ENCODE data around the gene SLC16A2. TPM values are rescaled to one million over a fixed set of nuclear protein-coding genes. Genes with fewer than 3 reads are reported as not detected.
A peak's percentile ranks its signal among the peaks of the same experiment; 100 is the strongest.
"Not testable (repeated sequence)": the region's sequence is repeated elsewhere in the genome, so short reads cannot be mapped to it uniquely, and the experiment has no call there.

SLC16A2 gene
- total RNA-seq, 2 experiments from 2014 or later, result 1.2 TPM

DNA sequence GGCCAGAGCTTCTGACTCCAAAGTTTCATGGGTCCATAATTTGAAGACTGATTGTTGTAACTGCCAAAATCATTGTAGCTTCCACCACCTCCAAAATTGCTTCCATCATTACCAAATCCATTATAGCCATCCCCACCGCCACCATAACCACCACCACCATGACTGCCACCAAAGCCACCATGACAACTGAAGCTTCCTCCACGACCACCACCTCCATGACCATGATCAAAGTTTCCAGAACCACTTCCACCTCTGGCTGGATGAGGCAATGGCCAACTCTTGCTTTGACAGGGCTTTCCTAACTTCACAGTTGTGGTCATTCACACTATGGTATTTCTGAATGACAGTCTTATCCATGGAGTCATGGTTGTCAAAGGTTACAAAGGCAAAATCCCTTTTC is 51.8 kb downstream of the SLC16A2 start:
- H3K9me3 Mint-ChIP-seq; CTCF ChIA-PET; H3K27ac Mint-ChIP-seq; H3K36me3 Mint-ChIP-seq; intact Hi-C loops (cut with micrococcal nuclease); H3K4me3 Mint-ChIP-seq; H3K4me1 Mint-ChIP-seq (ENCODE audit: low read depth); POLR2A ChIA-PET; H3K27me3 Mint-ChIP-seq: not testable (repeated sequence)
- peak; percentile 11 for DNase-seq

DNA sequence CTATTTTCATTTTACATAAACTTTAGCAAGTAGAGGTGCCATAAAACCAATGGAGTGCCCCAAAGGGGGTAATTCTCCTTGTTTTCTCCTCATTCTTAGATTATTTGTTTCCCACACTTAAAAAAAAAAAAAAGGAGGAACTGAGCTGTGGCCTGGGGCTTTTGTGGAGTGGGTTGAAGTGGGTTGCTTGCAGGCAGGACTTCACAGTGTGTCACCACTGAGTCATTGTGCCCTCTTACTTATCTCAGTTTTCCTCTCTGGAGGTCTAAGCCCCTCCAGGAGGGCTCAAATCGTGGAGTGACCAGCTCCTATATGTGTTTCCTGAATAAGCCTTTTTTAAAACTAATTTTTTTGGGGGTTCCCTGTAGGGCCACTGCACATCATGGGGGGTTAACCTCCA is 69.0 kb downstream of the SLC16A2 start:
- DNase-seq, result no peak
- POLR2A ChIA-PET, result no interaction called here
- Mint-ChIP-seq H3K4me1 (ENCODE audit: low read depth) (no peaks in the 10 kb centered on the region), H3K4me3 (no peak overlapping the region), H3K27me3 (no peaks in the 10 kb centered on the region), H3K9me3 (no peaks in the 10 kb centered on the region), H3K27ac (no peak overlapping the region), H3K36me3 (no peaks in the 10 kb centered on the region)
- CTCF ChIA-PET, result interaction anchor here (0.7 kb wide), 1 partner anchor 58 kb away, joined by 3 read pairs; no protein-coding TSS in a partner anchor
- intact Hi-C loops (cut with micrococcal nuclease), result no loop called here

GRCh38 chrX:74492720-74493201 is 71.5 kb downstream of the SLC16A2 start:
- Mint-ChIP-seq H3K9me3 (no peaks in the 10 kb centered on the region), H3K4me1 (ENCODE audit: low read depth) (no peaks in the 10 kb centered on the region), H3K27ac (no peak overlapping the region), H3K27me3 (no peaks in the 10 kb centered on the region), H3K36me3 (no peaks in the 10 kb centered on the region), H3K4me3 (no peak overlapping the region)
- DNase-seq, result peak; percentile 38
- CTCF ChIA-PET, result interaction anchor here (0.7 to 2.5 kb wide), 8 partner anchors 10 to 107 kb away, joined by 3 to 10 read pairs (median 4); no protein-coding TSS in a partner anchor
- intact Hi-C loops (cut with micrococcal nuclease), result loop anchor here (2.0 kb wide), 1 partner anchor 58 kb away; no protein-coding TSS in a partner anchor
- POLR2A ChIA-PET, result no interaction called here

- intact Hi-C loops (cut with micrococcal nuclease), result loop anchor here (2.0 kb wide), 1 partner anchor 57 kb away; no protein-coding TSS in a partner anchor
- Mint-ChIP-seq H3K4me3 (no peak overlapping the region), H3K9me3 (no peaks in the 10 kb centered on the region), H3K36me3 (no peaks in the 10 kb centered on the region), H3K27me3 (no peaks in the 10 kb centered on the region), H3K4me1 (ENCODE audit: low read depth) (no peaks in the 10 kb centered on the region), H3K27ac (no peak overlapping the region)
- ChIA-PET POLR2A (no interaction called here), CTCF (interaction anchor here (0.9 to 2.5 kb wide), 5 partner anchors 51 to 108 kb away, joined by 4 to 10 read pairs (median 4); no protein-coding TSS in a partner anchor)
- no peak for DNase-seq
Measured at GRCh38 chrX:74493806-74494205, 72.5 kb downstream of the SLC16A2 start.

DNA sequence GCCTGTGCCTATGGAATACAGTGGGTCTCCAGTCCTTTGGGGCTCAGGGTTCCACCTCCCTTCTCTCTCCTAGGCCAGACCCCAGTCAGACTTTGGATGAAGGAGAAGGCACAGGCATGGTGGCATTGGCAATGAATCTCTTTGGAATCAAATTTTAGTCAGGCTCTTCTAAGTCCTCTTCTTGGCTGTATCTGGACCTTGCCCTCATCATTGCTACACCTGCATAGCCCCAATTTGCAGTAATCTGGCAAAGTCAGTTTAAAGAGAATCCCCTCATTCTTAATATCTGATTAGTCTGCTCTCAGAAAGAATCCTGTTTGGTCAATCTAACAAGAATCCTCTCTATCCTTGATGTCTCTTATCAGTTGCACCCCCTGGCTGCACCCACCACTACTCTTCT is 77.6 kb downstream of the SLC16A2 start:
- no peak for DNase-seq
- ChIA-PET POLR2A (no interaction called here), CTCF (no interaction called here)
- Mint-ChIP-seq H3K4me1 (ENCODE audit: low read depth) (no peaks in the 10 kb centered on the region), H3K9me3 (no peaks in the 10 kb centered on the region), H3K4me3 (no peak overlapping the region), H3K27ac (no peak overlapping the region), H3K36me3 (no peaks in the 10 kb centered on the region), H3K27me3 (no peaks in the 10 kb centered on the region)
- intact Hi-C loops (cut with micrococcal nuclease), result no loop called here

GRCh38 chrX:74500067-74500466 is 78.8 kb downstream of the SLC16A2 start:
- CTCF ChIA-PET, result no interaction called here
- Mint-ChIP-seq H3K9me3 (no peaks in the 10 kb centered on the region), H3K4me1 (ENCODE audit: low read depth) (no peaks in the 10 kb centered on the region), H3K36me3 (no peaks in the 10 kb centered on the region), H3K27me3 (no peaks in the 10 kb centered on the region), H3K4me3 (no peak overlapping the region), H3K27ac (no peak overlapping the region)
- intact Hi-C loops (cut with micrococcal nuclease), result no loop called here
- no peak for DNase-seq
- POLR2A ChIA-PET, result no interaction called here

GRCh38 chrX:74500555-74500954 is 79.3 kb downstream of the SLC16A2 start:
- Mint-ChIP-seq H3K4me3 (no peak overlapping the region), H3K27me3 (no peaks in the 10 kb centered on the region), H3K27ac (no peak overlapping the region), H3K4me1 (ENCODE audit: low read depth) (no peaks in the 10 kb centered on the region), H3K9me3 (no peaks in the 10 kb centered on the region), H3K36me3 (no peaks in the 10 kb centered on the region)
- ChIA-PET POLR2A (no interaction called here), CTCF (no interaction called here)
- intact Hi-C loops (cut with micrococcal nuclease), result no loop called here
- DNase-seq, result no peak

DNA sequence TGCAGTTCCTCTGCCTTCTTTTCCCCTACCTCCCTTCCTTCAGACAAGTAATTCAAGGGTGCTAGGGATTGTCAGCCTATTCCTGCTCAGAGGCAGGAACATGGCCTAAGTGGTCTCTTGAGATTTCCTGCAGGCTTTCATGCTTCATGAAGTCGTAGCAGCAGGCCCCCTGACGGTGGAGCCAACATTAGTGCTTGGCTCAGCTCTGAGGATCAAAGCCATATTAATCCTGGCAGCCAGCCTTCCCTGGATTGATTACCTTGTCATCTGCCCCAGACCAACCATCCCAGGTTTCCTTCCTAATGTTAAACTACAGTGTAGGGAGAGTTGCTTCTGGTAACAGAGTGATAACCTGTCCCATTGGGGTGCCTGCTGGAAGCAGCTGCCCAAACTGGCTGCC is 84.1 kb downstream of the SLC16A2 start:
- CTCF ChIA-PET, result no interaction called here

GRCh38 chrX:74506317-74507115 is 85.2 kb downstream of the SLC16A2 start:
- ChIA-PET CTCF (no interaction called here), POLR2A (no interaction called here)
- H3K36me3 Mint-ChIP-seq, result no peaks in the 10 kb centered on the region
- H3K9me3 Mint-ChIP-seq, result no peaks in the 10 kb centered on the region
- H3K4me3 Mint-ChIP-seq, result no peak overlapping the region
- no peak overlapping the region for H3K27ac Mint-ChIP-seq
- intact Hi-C loops (cut with micrococcal nuclease), result no loop called here
- H3K27me3 Mint-ChIP-seq, result no peaks in the 10 kb centered on the region
- no peaks in the 10 kb centered on the region for H3K4me1 Mint-ChIP-seq (ENCODE audit: low read depth)
- DNase-seq, result no peak

More for the DNA sequence above, 84.1 kb downstream of the SLC16A2 start:
- H3K36me3 Mint-ChIP-seq, result no peaks in the 10 kb centered on the region
- H3K4me1 Mint-ChIP-seq (ENCODE audit: low read depth), result no peaks in the 10 kb centered on the region
- intact Hi-C loops (cut with micrococcal nuclease), result no loop called here
- no peak for DNase-seq
- POLR2A ChIA-PET, result no interaction called here
- H3K4me3 Mint-ChIP-seq, result no peak overlapping the region
- no peaks in the 10 kb centered on the region for H3K9me3 Mint-ChIP-seq
- no peaks in the 10 kb centered on the region for H3K27me3 Mint-ChIP-seq
- no peak overlapping the region for H3K27ac Mint-ChIP-seq

GRCh38 chrX:74507191-74507590 is 85.9 kb downstream of the SLC16A2 start:
- H3K27me3 Mint-ChIP-seq, result no peaks in the 10 kb centered on the region
- ChIA-PET CTCF (no interaction called here), POLR2A (no interaction called here)
- no peaks in the 10 kb centered on the region for H3K36me3 Mint-ChIP-seq
- DNase-seq, result no peak
- intact Hi-C loops (cut with micrococcal nuclease), result no loop called here
- H3K9me3 Mint-ChIP-seq, result no peaks in the 10 kb centered on the region
- no peak overlapping the region for H3K4me3 Mint-ChIP-seq
- H3K4me1 Mint-ChIP-seq (ENCODE audit: low read depth), result no peaks in the 10 kb centered on the region
- no peak overlapping the region for H3K27ac Mint-ChIP-seq

- POLR2A ChIA-PET, result no interaction called here
- Mint-ChIP-seq H3K27ac (no peak overlapping the region), H3K4me3 (no peak overlapping the region), H3K9me3 (no peaks in the 10 kb centered on the region), H3K4me1 (ENCODE audit: low read depth) (no peaks in the 10 kb centered on the region), H3K36me3 (no peaks in the 10 kb centered on the region), H3K27me3 (no peaks in the 10 kb centered on the region)
- intact Hi-C loops (cut with micrococcal nuclease), result no loop called here
- no peak for DNase-seq
- CTCF ChIA-PET, result no interaction called here
Measured at GRCh38 chrX:74509989-74510388, 88.7 kb downstream of the SLC16A2 start.

GRCh38 chrX:74510401-74510800 is 89.1 kb downstream of the SLC16A2 start:
- POLR2A ChIA-PET, result no interaction called here

DNA sequence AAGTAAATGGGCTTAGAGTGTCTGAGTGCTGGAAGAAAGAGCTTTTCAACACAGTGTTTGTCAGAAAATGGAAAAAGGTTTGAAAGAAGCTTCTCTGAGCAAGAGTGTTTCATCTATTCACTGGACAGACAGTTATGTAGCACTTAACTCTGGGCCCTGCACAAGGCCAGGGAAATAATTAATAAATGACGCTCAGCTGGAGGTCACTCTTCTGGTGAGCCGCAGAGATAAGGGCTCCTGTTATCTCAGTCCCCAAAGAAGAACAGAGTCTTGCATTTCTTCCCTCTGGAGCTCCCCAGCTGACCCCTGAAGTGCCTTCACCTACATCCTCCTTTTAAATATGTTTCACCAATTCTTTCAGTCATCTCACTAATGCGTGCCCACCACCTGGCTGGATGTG is 90.4 kb downstream of the SLC16A2 start:
- DNase-seq, result no peak
- Mint-ChIP-seq H3K9me3 (peaks cover 3% of the 10 kb centered on the region), H3K4me3 (no peak overlapping the region), H3K27me3 (no peaks in the 10 kb centered on the region), H3K36me3 (no peaks in the 10 kb centered on the region), H3K4me1 (ENCODE audit: low read depth) (no peaks in the 10 kb centered on the region), H3K27ac (no peak overlapping the region)
- CTCF ChIA-PET, result no interaction called here
- POLR2A ChIA-PET, result no interaction called here
- intact Hi-C loops (cut with micrococcal nuclease), result no loop called here

More at GRCh38 chrX:74510401-74510800, 89.1 kb downstream of the SLC16A2 start:
- CTCF ChIA-PET, result no interaction called here
- H3K27ac Mint-ChIP-seq, result no peak overlapping the region
- no peak overlapping the region for H3K4me3 Mint-ChIP-seq
- no peaks in the 10 kb centered on the region for H3K9me3 Mint-ChIP-seq
- no peaks in the 10 kb centered on the region for H3K4me1 Mint-ChIP-seq (ENCODE audit: low read depth)
- no peaks in the 10 kb centered on the region for H3K27me3 Mint-ChIP-seq
- DNase-seq, result no peak
- H3K36me3 Mint-ChIP-seq, result no peaks in the 10 kb centered on the region
- intact Hi-C loops (cut with micrococcal nuclease), result no loop called here
